Endothelial cell of umbilical vein (primary cell): Measurements from ENCODE around the gene GADL1. TPM values are rescaled to one million over a fixed set of nuclear protein-coding genes. Genes with fewer than 3 reads are reported as not detected.
A peak's percentile ranks its signal among the peaks of the same experiment; 100 is the strongest.

ENCODE experiments used
- BruUV-seq: library from RNA; stranded (reverse); fragments of 400-500 nt; replicated peaks from 2 replicates; lab custom pipeline; 2021; lab: Mats Ljungman, UMichigan
- CTCF ChIA-PET: fragments of 300-600, 350-600 bp; sonication (Branson Sonifier 250); formaldehyde crosslinking; loops from one replicate; lab custom pipeline; 2021; ENCODE audit warnings: antibody characterized with exemption, inconsistent platforms; lab: Charles Lee
- POLR2A ChIA-PET: fragments of 300-600, 350-600 bp; sonication (Branson Sonifier 250); formaldehyde crosslinking; loops from one replicate; lab custom pipeline; 2021; ENCODE audit warnings: antibody characterized with exemption, inconsistent platforms; lab: Charles Lee
- DNase-seq: peaks from one replicate; pipeline ENCODE4 v3.0.0-alpha.2; 2011; ENCODE audit warnings: low read depth, low spot score
- FAIRE-seq: peaks from 2 replicates; lab custom pipeline; 2011; peaks lifted over from hg19 to GRCh38; lab: Jason Lieb, UNC
- H2AFZ ChIP-seq: 2 replicates; pipeline ENCODE4 v1.6.0; 2012; ENCODE audit warnings: low read depth, low read length, control low read depth, inconsistent platforms
- H3K27ac ChIP-seq: 2 replicates; pipeline ENCODE4 v1.5.1; 2011; ENCODE audit warnings: low read depth, mild to moderate bottlenecking, control low read depth, low read length, moderate library complexity; ENCODE audit not compliant: insufficient read depth
- H3K27me3 ChIP-seq, 2 experiments: 2 replicates each; pipeline versions ENCODE4 v1.6.0 to v1.6.1; 2011; ENCODE audit warnings: low read length in 2 of 2, mixed read lengths in 1 of 2; ENCODE audit not compliant: control insufficient read depth in 2 of 2, insufficient read depth in 2 of 2
- H3K36me3 ChIP-seq, 2 experiments: 2 replicates in 1 of 2; 3 replicates in 1 of 2; pipeline ENCODE4 v1.5.1; 2011; ENCODE audit warnings: low read length in 2 of 2, mild to moderate bottlenecking in 1 of 2, moderate library complexity in 1 of 2; ENCODE audit not compliant: control insufficient read depth in 2 of 2, insufficient read depth in 2 of 2; ENCODE audit errors: extremely low read depth in 1 of 2
- H3K4me1 ChIP-seq: 3 replicates; pipeline ENCODE4 v1.5.1; 2011; ENCODE audit warnings: mild to moderate bottlenecking, low read length; ENCODE audit not compliant: control insufficient read depth, insufficient read depth; ENCODE audit errors: extremely low read depth
- H3K4me2 ChIP-seq: 2 replicates; pipeline ENCODE4 v1.6.1; 2011; ENCODE audit warnings: low read length, control low read depth, mixed read lengths; ENCODE audit not compliant: insufficient read depth
- H3K4me3 ChIP-seq, 3 experiments: fragments of 200-600 bp in 1 of 3; sonication (generic), shearing (Covaris generic) in 1 of 3; replicated peaks in 1 of 3; 2 replicates each; pipeline ENCODE4 v1.5.1; 2011 to 2016; ENCODE audit warnings: control low read depth in 3 of 3, low read length in 3 of 3, mild to moderate bottlenecking in 2 of 3, inconsistent platforms in 1 of 3, low read depth in 1 of 3, moderate library complexity in 1 of 3; ENCODE audit not compliant: insufficient read depth in 1 of 3
- H3K79me2 ChIP-seq: 2 replicates; pipeline ENCODE4 v1.6.0; 2012; ENCODE audit warnings: low read length, inconsistent platforms; ENCODE audit not compliant: control insufficient read depth, insufficient read depth
- H3K9ac ChIP-seq: replicated peaks from 2 replicates; pipeline ENCODE3; 2011; ENCODE audit warnings: low read length, control low read depth; ENCODE audit not compliant: insufficient read depth; ENCODE audit errors: extremely low read depth
- H3K9me1 ChIP-seq: replicated peaks from 3 replicates; pipeline ENCODE4 v1.6.0; 2011; ENCODE audit warnings: mild to moderate bottlenecking, low read length; ENCODE audit not compliant: control insufficient read depth, insufficient read depth; ENCODE audit errors: extremely low read depth
- H3K9me3 ChIP-seq: replicated peaks from 2 replicates; pipeline ENCODE4 v1.5.1; 2012; ENCODE audit warnings: low read length, inconsistent platforms; ENCODE audit not compliant: control insufficient read depth, insufficient read depth
- H4K20me1 ChIP-seq: replicated peaks from 2 replicates; pipeline ENCODE3; 2011; ENCODE audit warnings: mild to moderate bottlenecking, low read length; ENCODE audit not compliant: control insufficient read depth, insufficient read depth; ENCODE audit errors: extremely low read depth
- FOS ChIP-seq: IDR thresholded peaks from 2 replicates; pipeline ENCODE4 v1.6.1; 2011; ENCODE audit warnings: mild to moderate bottlenecking, low read length, moderate library complexity, borderline replicate concordance; ENCODE audit not compliant: insufficient read depth
- JUN ChIP-seq: IDR thresholded peaks from 2 replicates; pipeline ENCODE4 v1.6.1; 2011; ENCODE audit warnings: borderline replicate concordance, low read depth; ENCODE audit not compliant: insufficient read length, insufficient read depth
- POLR2A ChIP-seq: IDR thresholded peaks from 2 replicates; pipeline ENCODE4 v1.6.1; 2012; ENCODE audit warnings: low read depth, mild to moderate bottlenecking, control low read depth, low read length
- POLR2AphosphoS5 ChIP-seq: IDR thresholded peaks from 2 replicates; pipeline ENCODE4 v1.6.1; 2012; ENCODE audit warnings: low read depth, mild to moderate bottlenecking, control low read depth, low read length, moderate library complexity; ENCODE audit not compliant: insufficient read depth
- dilution Hi-C: fragments of 300-500 bp; cut with MboI; formaldehyde crosslinking; loops from one replicate; pipeline ENCODE4 v1.15.0; 2019; ENCODE audit warnings: low sequenced_read_pairs; ENCODE audit not compliant: extremely low pct_ligation_motif_present
- intact Hi-C: fragments of 100-400 bp; cut with micrococcal nuclease; formaldehyde crosslinking; loops from one replicate; pipeline ENCODE4 v1.10.0; 2022
- polyA plus RNA-seq, 4 experiments: library from polyadenylated mRNA; depleted of rRNA in 3 of 4; stranded (reverse) in 3 of 4; unstranded in 1 of 4; fragments of >200 nt; gene quantifications; 2 replicates each; pipeline versions ENCODE4 v1.2.1 to v1.2.3, GENCODE V29; 2011 to 2012; ENCODE audit warnings: missing spikeins in 1 of 4
- total RNA-seq: library from RNA; stranded (reverse); gene quantifications from 2 replicates; pipeline ENCODE4 v1.2.3, GENCODE V29; 2021
- TF ChIP-seq, protein P1 (sequence below): IDR thresholded peaks from 2 replicates; pipeline ENCODE4 v1.6.1; 2011; ENCODE audit not compliant: insufficient read depth, insufficient read length

The GADL1 gene
- total and polyA plus RNA-seq, 2 donors (not counting 3 experiments of a cell fraction or from before 2014, with no cell fraction given), result not detected

DNA sequence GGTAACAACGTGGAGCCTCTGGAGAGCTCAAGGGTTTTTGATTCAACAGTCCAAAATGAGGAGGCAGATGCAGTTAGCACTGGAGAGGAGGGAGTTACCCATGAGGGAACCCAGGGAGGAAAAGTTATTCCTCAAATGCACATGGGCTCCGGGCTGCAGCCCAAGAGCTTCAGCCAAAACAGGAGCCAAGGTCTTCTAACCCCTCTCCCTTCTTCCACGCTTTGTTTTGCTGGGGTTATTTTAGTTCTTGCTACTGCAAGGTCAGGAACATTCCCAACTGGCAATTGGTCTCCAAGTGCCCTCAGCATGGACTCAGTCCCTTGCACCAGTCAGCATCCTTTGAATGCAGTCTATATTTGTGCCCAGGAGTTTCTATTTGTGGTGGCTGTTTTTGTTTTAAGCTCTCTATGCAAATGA is 198.1 kb downstream of the GADL1 start:
- BruUV-seq, result no TSS peak
- H3K9ac ChIP-seq, result no peak overlapping the region
- peaks cover 17% of the 10 kb centered on the region for H3K4me1 ChIP-seq
- peaks cover 26 to 50% of the 10 kb centered on the region in 2 experiments for H3K36me3 ChIP-seq
- DNase-seq (no peak), FAIRE-seq (no peak)
- H3K4me2 ChIP-seq, result no peak overlapping the region
- intact Hi-C loops, result no loop called here
- no peaks in the 10 kb centered on the region for H3K27me3 ChIP-seq
- no peaks in the 10 kb centered on the region for H3K9me1 ChIP-seq
- dilution Hi-C loops, result no loop called here
- no peak overlapping the region for H2AFZ ChIP-seq
- no peaks in the 10 kb centered on the region for H3K9me3 ChIP-seq
- POLR2A ChIA-PET, result no interaction called here
- CTCF ChIA-PET, result interaction anchor here (1.7 to 5.0 kb wide), 2 partner anchors 498 to 653 kb away, joined by 7 to 56 read pairs; no protein-coding TSS in a partner anchor
- no peak overlapping the region for H3K27ac ChIP-seq
- no peaks in the 10 kb centered on the region for H4K20me1 ChIP-seq
- no peak overlapping the region for H3K4me3 ChIP-seq
- no peak for TF ChIP-seq FOS
- no peak for TF ChIP-seq JUN
- TF ChIP-seq POLR2A, result peak; percentile 60
- TF ChIP-seq, protein P1, sequence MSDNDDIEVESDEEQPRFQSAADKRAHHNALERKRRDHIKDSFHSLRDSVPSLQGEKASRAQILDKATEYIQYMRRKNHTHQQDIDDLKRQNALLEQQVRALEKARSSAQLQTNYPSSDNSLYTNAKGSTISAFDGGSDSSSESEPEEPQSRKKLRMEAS, result no peak
- TF ChIP-seq POLR2AphosphoS5, result peak; percentile 56
- peaks cover 2% of the 10 kb centered on the region for H3K79me2 ChIP-seq

DNA sequence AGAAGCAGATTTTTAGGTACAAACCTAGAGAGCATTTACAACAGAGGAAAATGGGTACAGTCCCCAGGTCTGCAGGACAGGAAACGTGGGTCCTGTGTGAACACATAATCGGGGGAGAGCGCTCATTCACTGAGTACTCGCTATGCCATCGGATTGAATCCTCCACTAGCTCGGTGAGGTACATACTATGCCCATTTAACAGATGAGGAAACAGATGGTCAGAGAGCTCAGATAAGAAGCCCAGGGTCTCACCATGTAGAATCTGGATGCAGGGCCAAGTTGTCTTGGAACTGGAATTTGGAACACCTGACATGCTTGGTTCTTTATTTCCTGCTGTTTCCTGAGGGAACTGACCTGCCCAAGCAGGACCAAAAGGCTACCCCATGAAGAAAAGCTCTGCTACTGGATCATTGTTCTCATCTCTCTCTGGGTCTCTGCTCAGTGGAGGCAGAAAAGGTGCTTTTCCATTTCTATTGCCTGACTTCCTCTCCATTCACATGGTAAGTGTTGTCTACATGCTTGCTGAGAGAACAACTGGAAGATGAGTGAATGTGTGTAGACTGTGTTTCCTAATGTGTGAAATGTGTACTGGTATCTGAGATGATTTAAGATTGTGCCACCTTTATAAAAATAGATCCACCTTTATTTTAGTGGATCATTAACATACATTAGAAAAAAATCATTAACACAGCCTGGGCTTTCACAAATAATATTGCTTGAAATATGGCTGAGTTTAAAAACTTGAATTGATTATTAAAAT is 199.0 kb downstream of the GADL1 start:
- Histone ChIP-seq H3K27me3 (no peaks in the 10 kb centered on the region), H3K9me1 (no peaks in the 10 kb centered on the region), H2AFZ (no peak overlapping the region), H3K27ac (no peak overlapping the region), H3K4me1 (peaks cover 26% of the 10 kb centered on the region), H3K4me3 (no peak overlapping the region), H3K9ac (no peak overlapping the region), H3K9me3 (no peaks in the 10 kb centered on the region), H3K4me2 (no peak overlapping the region), H3K79me2 (peaks cover 4% of the 10 kb centered on the region), H3K36me3 (peaks cover 31 to 56% of the 10 kb centered on the region in 2 experiments), H4K20me1 (no peaks in the 10 kb centered on the region)
- no peak for FAIRE-seq
- POLR2A ChIA-PET, result no interaction called here
- CTCF ChIA-PET, result interaction anchor here (1.7 to 5.0 kb wide), 3 partner anchors 29 to 652 kb away, joined by 7 to 56 read pairs (median 14); no protein-coding TSS in a partner anchor
- dilution Hi-C loops, result no loop called here
- intact Hi-C loops, result no loop called here
- DNase-seq, result no peak
- BruUV-seq, result no TSS peak
- TF ChIP-seq POLR2AphosphoS5 (no peak), POLR2A (peak; percentile 45)
